ENCODE results near the gene NUAK2.

GRCh38 chr1:205312866-205313562, 8.5 kb downstream of the NUAK2 start:
- TF ChIP-seq, protein P1, sequence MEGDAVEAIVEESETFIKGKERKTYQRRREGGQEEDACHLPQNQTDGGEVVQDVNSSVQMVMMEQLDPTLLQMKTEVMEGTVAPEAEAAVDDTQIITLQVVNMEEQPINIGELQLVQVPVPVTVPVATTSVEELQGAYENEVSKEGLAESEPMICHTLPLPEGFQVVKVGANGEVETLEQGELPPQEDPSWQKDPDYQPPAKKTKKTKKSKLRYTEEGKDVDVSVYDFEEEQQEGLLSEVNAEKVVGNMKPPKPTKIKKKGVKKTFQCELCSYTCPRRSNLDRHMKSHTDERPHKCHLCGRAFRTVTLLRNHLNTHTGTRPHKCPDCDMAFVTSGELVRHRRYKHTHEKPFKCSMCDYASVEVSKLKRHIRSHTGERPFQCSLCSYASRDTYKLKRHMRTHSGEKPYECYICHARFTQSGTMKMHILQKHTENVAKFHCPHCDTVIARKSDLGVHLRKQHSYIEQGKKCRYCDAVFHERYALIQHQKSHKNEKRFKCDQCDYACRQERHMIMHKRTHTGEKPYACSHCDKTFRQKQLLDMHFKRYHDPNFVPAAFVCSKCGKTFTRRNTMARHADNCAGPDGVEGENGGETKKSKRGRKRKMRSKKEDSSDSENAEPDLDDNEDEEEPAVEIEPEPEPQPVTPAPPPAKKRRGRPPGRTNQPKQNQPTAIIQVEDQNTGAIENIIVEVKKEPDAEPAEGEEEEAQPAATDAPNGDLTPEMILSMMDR (IDR thresholded peaks at IDR 0.05; ENCODE audit: poor library complexity, severe bottlenecking): no peak
- TF ChIP-seq EP300 (conservative IDR thresholded peaks at IDR 0.05; ENCODE audit: poor library complexity, severe bottlenecking) (no peak), EZH2 (IDR thresholded peaks at IDR 0.05; ENCODE audit: borderline replicate concordance, insufficient read depth, low read length, poor library complexity, severe bottlenecking) (no peak), TAF1 (IDR thresholded peaks at IDR 0.05; ENCODE audit: low read depth) (no peak), POLR2AphosphoS5 (IDR thresholded peaks at IDR 0.05) (no peak), REST (IDR thresholded peaks at IDR 0.05; ENCODE audit: borderline replicate concordance) (no peak), RAD21 (conservative IDR thresholded peaks at IDR 0.05) (no peak)
